BE2C (cell line): ENCODE results near the gene ZSWIM7.

ENCODE experiments used
- DNase-seq: peaks from one replicate; pipeline ENCODE4 v3.0.0-alpha.2; 2020
- H3K27me3 ChIP-seq: fragments of 250-450 bp; sonication (Bioruptor Pico); 2 replicates; pipeline ENCODE4 v1.5.1; 2020; ENCODE audit warnings: mild to moderate bottlenecking
- H3K36me3 ChIP-seq: fragments of 250-450 bp; sonication (Bioruptor Pico); 2 replicates; pipeline ENCODE4 v1.5.1; 2020; ENCODE audit warnings: mild to moderate bottlenecking
- H3K4me1 ChIP-seq: fragments of 250-450 bp; sonication (Bioruptor Pico); 2 replicates; pipeline ENCODE4 v1.5.1; 2020
- H3K4me3 ChIP-seq: 2 replicates; pipeline ENCODE4 v1.5.1; 2011; ENCODE audit warnings: low read depth, low read length
- H3K9me3 ChIP-seq: fragments of 250-450 bp; sonication (Bioruptor Pico); 2 replicates; pipeline ENCODE4 v1.5.1; 2020
- CTCF ChIP-seq: IDR thresholded peaks from 2 replicates; pipeline ENCODE4 v1.5.1; 2012; ENCODE audit warnings: mild to moderate bottlenecking, low read depth, low read length

Gene ZSWIM7

GRCh38 chr17:15967706-15968399, 31.7 kb downstream of the ZSWIM7 start:
- H3K4me1 ChIP-seq, result no peaks in the 10 kb centered on the region
- DNase-seq, result no peak
- no peak for TF ChIP-seq CTCF

GRCh38 chr17:15966879-15967248, 32.6 kb downstream of the ZSWIM7 start:
- Histone ChIP-seq H3K36me3 (no peaks in the 10 kb centered on the region), H3K27me3 (no peaks in the 10 kb centered on the region), H3K4me1 (no peaks in the 10 kb centered on the region), H3K9me3 (no peaks in the 10 kb centered on the region), H3K4me3 (no peak overlapping the region)
- no peak for DNase-seq
- no peak for TF ChIP-seq CTCF

More at GRCh38 chr17:15967706-15968399, 31.7 kb downstream of the ZSWIM7 start:
- Histone ChIP-seq H3K36me3 (no peaks in the 10 kb centered on the region), H3K4me3 (no peak overlapping the region), H3K9me3 (no peaks in the 10 kb centered on the region), H3K27me3 (no peaks in the 10 kb centered on the region)

- Histone ChIP-seq H3K4me3 (no peak overlapping the region), H3K27me3 (no peaks in the 10 kb centered on the region), H3K36me3 (no peaks in the 10 kb centered on the region), H3K9me3 (no peaks in the 10 kb centered on the region), H3K4me1 (no peaks in the 10 kb centered on the region)
- DNase-seq, result no peak
- TF ChIP-seq CTCF, result no peak
Observed at GRCh38 chr17:15966183-15966878, 33.2 kb downstream of the ZSWIM7 start.

GRCh38 chr17:15965528-15965927, 34.0 kb downstream of the ZSWIM7 start:
- TF ChIP-seq CTCF, result no peak
- H3K4me3 ChIP-seq, result no peak overlapping the region
- H3K36me3 ChIP-seq, result no peaks in the 10 kb centered on the region
- H3K27me3 ChIP-seq, result no peaks in the 10 kb centered on the region
- DNase-seq, result no peak
- no peaks in the 10 kb centered on the region for H3K9me3 ChIP-seq
- H3K4me1 ChIP-seq, result no peaks in the 10 kb centered on the region

GRCh38 chr17:15963670-15964110, 35.8 kb downstream of the ZSWIM7 start:
- Histone ChIP-seq H3K4me3 (no peak overlapping the region), H3K36me3 (no peaks in the 10 kb centered on the region), H3K4me1 (no peaks in the 10 kb centered on the region), H3K9me3 (no peaks in the 10 kb centered on the region), H3K27me3 (no peaks in the 10 kb centered on the region)
- DNase-seq, result no peak
- TF ChIP-seq CTCF, result no peak

- H3K36me3 ChIP-seq, result no peaks in the 10 kb centered on the region
- DNase-seq, result no peak
- H3K27me3 ChIP-seq, result no peaks in the 10 kb centered on the region
- H3K9me3 ChIP-seq, result no peaks in the 10 kb centered on the region
- no peaks in the 10 kb centered on the region for H3K4me1 ChIP-seq
- no peak overlapping the region for H3K4me3 ChIP-seq
- TF ChIP-seq CTCF, result no peak
Observed at GRCh38 chr17:15958484-15958854, 41.0 kb downstream of the ZSWIM7 start.
